Measurements from ENCODE around the gene PTPRN2. TPM values are rescaled to one million over a fixed set of nuclear protein-coding genes. Genes with fewer than 3 reads are reported as not detected.

PTPRN2 gene
- total RNA-seq, 1 experiment from 2014 or later: 0.11 TPM

- intact Hi-C loops (cut with micrococcal nuclease; ENCODE audit: unreplicated experiment): no loop called here
- CTCF ChIA-PET: no interaction called here
- no peak for DNase-seq (ENCODE audit: low spot score)
- BruUV-seq (replicated peaks): no TSS peak
- no peak for TF ChIP-seq CTCF (conservative IDR thresholded peaks at IDR 0.05; ENCODE audit: low read depth, low read length)
- no peak for TF ChIP-seq EZH2 (IDR thresholded peaks at IDR 0.05; ENCODE audit: borderline replicate concordance, low read depth, low read length, poor library complexity, severe bottlenecking)
- H3K9me3 ChIP-seq (ENCODE audit: low read depth, low read length, poor library complexity, severe bottlenecking): no peaks in the 10 kb centered on the region
- no peaks in the 10 kb centered on the region for H3K4me1 ChIP-seq (ENCODE audit: insufficient read depth, low read length, poor library complexity, severe bottlenecking)
- no peak overlapping the region for H3K4me3 ChIP-seq (ENCODE audit: low read depth, low read length, poor library complexity, severe bottlenecking)
- no peaks in the 10 kb centered on the region for H3K36me3 ChIP-seq (ENCODE audit: insufficient read depth, low read length, poor library complexity, severe bottlenecking)
- no peaks in the 10 kb centered on the region for H3K27me3 ChIP-seq (replicated peaks; ENCODE audit: insufficient read depth, low read depth, low read length, poor library complexity)
- H3K27ac ChIP-seq (ENCODE audit: low read depth, low read length, poor library complexity, severe bottlenecking): no peak overlapping the region
- POLR2A ChIA-PET (ENCODE audit: low non-redundant PET): no interaction called here
These were observed 936.8 kb downstream of the PTPRN2 start for GRCh38 chr7:157650801-157651200.

- CTCF ChIA-PET: no interaction called here
- no peaks in the 10 kb centered on the region for H3K27me3 ChIP-seq (replicated peaks; ENCODE audit: insufficient read depth, low read depth, low read length, poor library complexity)
- no peaks in the 10 kb centered on the region for H3K9me3 ChIP-seq (ENCODE audit: low read depth, low read length, poor library complexity, severe bottlenecking)
- POLR2A ChIA-PET (ENCODE audit: low non-redundant PET): no interaction called here
- intact Hi-C loops (cut with micrococcal nuclease; ENCODE audit: unreplicated experiment): no loop called here
- no TSS peak for BruUV-seq (replicated peaks)
- H3K4me1 ChIP-seq (ENCODE audit: insufficient read depth, low read length, poor library complexity, severe bottlenecking): no peaks in the 10 kb centered on the region
- no peak overlapping the region for H3K27ac ChIP-seq (ENCODE audit: low read depth, low read length, poor library complexity, severe bottlenecking)
- TF ChIP-seq EZH2 (IDR thresholded peaks at IDR 0.05; ENCODE audit: borderline replicate concordance, low read depth, low read length, poor library complexity, severe bottlenecking): no peak
- TF ChIP-seq CTCF (conservative IDR thresholded peaks at IDR 0.05; ENCODE audit: low read depth, low read length): no peak
- no peak overlapping the region for H3K4me3 ChIP-seq (ENCODE audit: low read depth, low read length, poor library complexity, severe bottlenecking)
- no peaks in the 10 kb centered on the region for H3K36me3 ChIP-seq (ENCODE audit: insufficient read depth, low read length, poor library complexity, severe bottlenecking)
- no peak for DNase-seq (ENCODE audit: low spot score)
These were observed 937.4 kb downstream of the PTPRN2 start for GRCh38 chr7:157650131-157650631.

- Histone ChIP-seq H3K36me3 (ENCODE audit: insufficient read depth, low read length, poor library complexity, severe bottlenecking) (no peaks in the 10 kb centered on the region), H3K27ac (ENCODE audit: low read depth, low read length, poor library complexity, severe bottlenecking) (no peak overlapping the region), H3K4me1 (ENCODE audit: insufficient read depth, low read length, poor library complexity, severe bottlenecking) (no peaks in the 10 kb centered on the region), H3K9me3 (ENCODE audit: low read depth, low read length, poor library complexity, severe bottlenecking) (no peaks in the 10 kb centered on the region), H3K27me3 (replicated peaks; ENCODE audit: insufficient read depth, low read depth, low read length, poor library complexity) (no peaks in the 10 kb centered on the region), H3K4me3 (ENCODE audit: low read depth, low read length, poor library complexity, severe bottlenecking) (no peak overlapping the region)
- no TSS peak for BruUV-seq (replicated peaks)
- ChIA-PET CTCF (no interaction called here), POLR2A (ENCODE audit: low non-redundant PET) (no interaction called here)
- TF ChIP-seq EZH2 (IDR thresholded peaks at IDR 0.05; ENCODE audit: borderline replicate concordance, low read depth, low read length, poor library complexity, severe bottlenecking) (no peak), CTCF (conservative IDR thresholded peaks at IDR 0.05; ENCODE audit: low read depth, low read length) (no peak)
- DNase-seq (ENCODE audit: low spot score): no peak
- intact Hi-C loops (cut with micrococcal nuclease; ENCODE audit: unreplicated experiment): no loop called here
These were observed 941.1 kb downstream of the PTPRN2 start for GRCh38 chr7:157646551-157646950.

Data from A673 (cell line).